Measurements from ENCODE around the gene ZNF844. TPM values are rescaled to one million over a fixed set of nuclear protein-coding genes. Genes with fewer than 3 reads are reported as not detected.
"Not testable (repeated sequence)": the region's sequence is repeated elsewhere in the genome, so short reads cannot be mapped to it uniquely, and the experiment has no call there.

The ZNF844 gene
- total RNA-seq, 1 donor from 2014 or later = 3.6 TPM

GRCh38 chr19:12092065-12092867 is 27.7 kb downstream of the ZNF844 start:
- peak; percentile 50 to 90 for DNase-seq (ENCODE audit: low read depth in 2 of 2)

DNA sequence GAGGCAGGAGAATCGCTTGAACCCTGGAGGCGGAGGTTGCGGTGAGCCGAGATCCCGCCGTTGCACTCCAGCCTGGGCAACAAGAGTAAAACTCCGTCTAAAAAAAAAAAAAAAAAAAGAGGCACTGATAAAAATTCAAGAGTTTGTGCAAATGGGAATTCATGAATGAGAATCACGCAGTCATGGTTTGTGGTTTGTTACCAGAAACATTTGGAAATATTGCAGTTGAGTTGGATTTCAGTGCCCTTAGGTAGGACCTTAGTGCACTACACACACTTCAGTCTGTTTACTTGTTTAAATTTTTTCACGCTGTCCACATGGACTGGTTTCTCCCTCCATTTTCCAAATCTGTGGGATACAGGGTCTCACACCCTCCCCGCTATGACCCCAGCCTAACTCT is 28.4 kb downstream of the ZNF844 start:
- DNase-seq (ENCODE audit: low read depth in 2 of 2) = no peak

DNA sequence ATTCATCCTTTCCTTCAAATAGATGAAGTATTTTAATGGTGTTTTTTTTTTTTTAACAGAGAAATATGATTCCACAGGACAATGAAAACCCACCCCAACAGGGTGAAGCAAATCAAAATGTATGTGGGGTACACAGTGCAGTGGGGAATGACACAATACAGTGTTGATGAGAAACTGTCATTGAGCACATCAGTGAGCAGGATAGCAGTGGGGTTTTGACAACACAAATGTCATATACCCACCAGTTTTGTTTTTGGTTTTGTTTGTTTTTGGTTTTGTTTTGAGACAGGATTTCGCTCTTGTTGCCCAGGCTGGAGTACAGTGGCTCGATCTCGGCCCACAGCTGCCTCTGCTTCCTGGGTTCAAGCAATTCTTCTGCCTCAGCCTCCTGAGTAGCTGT is 29.2 kb downstream of the ZNF844 start:
- DNase-seq (ENCODE audit: low read depth in 2 of 2) = no peak

DNA sequence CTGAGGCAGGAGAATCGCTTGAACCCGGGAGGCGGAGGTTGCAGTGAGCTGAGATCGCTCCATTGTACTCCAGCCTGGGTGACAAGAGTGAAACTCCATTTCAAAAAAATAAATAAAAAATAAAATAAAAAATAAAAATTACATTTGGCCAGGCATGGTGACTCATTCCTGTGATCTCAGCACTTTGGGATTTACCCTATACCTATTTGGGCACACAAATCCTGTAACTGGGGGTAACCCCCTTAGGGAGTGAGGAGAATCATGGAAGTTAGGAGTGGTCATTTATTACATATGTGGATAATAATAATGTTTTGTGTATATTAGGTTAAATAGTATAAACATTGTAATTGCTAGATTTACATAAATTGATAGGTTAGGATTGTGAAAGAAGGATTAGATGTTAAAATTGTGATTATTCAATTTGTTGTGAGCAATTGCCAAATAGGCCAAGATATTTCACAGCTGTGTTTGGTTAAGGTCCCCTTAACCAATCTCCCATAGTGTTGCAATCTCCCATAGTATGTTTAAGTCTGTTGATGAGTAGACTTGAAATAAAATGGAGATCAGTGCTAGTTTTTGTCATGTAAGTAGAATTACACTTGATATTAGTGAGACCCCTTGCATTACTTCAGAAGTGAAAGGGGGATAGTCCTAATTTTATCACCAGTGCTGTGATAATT is 30.7 kb downstream of the ZNF844 start:
- DNase-seq (ENCODE audit: low read depth in 2 of 2) = no peak

- no peak for DNase-seq (ENCODE audit: low read depth in 2 of 2)
Measured at GRCh38 chr19:12098040-12098439, 33.5 kb downstream of the ZNF844 start.

- DNase-seq (ENCODE audit: low read depth in 2 of 2) = not testable (repeated sequence)
Measured at GRCh38 chr19:12103909-12104308, 39.4 kb downstream of the ZNF844 start.

DNA sequence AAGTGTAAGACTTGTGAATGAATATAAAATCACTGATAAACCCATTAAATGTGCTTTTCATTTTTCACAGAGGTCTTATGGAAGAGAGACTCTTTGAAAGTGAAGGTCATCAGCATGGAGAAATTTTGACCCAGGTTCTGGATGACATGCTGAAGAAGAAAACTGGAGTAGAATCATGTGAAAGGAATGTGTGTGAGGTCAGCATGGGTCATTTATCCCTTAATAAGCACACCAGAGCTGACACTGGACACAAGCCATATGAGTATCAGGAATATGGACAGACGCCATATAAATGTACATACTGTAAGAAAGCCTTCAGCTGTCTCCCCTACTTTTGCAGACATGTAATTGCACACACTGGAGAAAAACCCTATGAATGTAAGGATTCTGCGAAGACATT is 46.6 kb downstream of the ZNF844 start:
- no peak for DNase-seq (ENCODE audit: low read depth in 2 of 2)

GRCh38 chr19:12111943-12112637 is 47.6 kb downstream of the ZNF844 start:
- no peak for DNase-seq (ENCODE audit: low read depth in 2 of 2)

DNA sequence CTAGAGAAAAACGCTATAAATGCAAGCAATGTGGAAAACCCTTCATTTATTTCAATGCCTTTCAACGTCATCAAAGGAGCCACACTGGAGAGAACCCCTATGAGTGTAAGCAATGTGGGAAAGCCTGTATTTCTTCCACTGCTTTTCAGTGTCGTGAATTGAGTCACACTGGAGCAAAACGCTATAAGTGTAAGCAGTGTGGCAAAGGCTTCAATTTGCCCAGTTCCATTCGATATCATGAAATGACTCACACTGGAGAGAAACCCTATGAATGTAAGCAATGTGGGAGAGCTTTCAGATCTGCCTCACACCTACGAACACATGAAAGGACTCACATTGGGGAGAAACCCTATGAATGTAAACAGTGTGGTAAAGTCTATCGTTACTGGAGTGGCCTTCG is 48.2 kb downstream of the ZNF844 start:
- DNase-seq (ENCODE audit: low read depth in 2 of 2) = no peak

DNA sequence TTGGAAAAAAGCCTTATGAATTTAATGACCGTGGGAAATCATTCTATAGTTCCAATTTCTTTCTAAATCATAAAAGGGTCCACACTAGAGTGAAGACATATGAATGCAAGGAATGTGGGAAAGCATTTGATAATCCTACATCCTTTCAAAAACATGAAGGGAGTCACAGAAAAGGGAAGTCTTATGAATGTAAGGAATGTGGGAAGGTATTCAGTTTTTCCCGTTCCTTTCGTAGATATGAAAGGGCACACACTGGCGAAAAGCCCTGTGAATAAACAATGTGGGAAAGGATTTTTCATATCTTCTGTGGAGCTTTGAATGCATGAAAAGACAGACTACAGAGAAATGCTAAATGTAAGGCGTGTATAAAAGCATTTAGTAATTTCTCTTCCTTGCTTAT is 48.6 kb downstream of the ZNF844 start:
- no peak for DNase-seq (ENCODE audit: low read depth in 2 of 2)

DNA sequence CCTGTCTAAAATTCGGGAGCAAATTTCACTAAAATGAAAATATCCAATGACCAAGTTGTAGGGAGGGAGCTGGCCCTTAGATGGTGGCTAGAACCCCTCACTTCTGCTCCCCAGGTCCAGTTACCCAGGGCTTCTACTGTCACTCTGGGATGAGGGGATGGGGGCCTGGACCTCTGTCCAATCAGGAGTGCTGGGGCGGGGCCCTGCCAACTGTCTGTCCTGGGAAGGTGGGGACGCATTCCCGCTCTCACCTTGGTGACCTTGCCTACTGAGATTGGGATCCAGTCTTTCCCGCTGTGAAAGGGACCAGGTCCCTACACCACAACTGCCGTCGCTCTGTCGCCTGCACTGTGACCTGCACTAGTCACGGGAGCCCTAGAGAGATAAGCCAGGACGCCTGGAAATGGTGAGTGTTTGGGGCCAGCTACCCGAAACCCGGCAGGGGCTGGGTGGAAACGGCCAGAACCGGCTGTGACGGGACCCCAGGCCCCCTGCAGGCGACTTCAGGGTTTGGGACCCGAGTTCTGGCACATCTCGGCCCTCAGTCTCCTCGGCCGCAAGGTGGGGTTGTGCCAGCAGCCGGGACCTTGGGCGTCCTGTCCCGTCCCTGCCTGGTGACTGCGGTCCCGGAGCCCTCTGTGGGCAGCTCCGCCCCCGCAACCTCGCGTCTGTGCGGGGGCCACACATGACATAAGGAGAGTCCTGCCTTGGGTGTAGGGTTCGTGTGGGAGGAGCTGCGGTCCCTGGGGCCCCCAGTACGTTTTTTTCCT is 52.9 kb downstream of the ZNF844 start:
- DNase-seq (ENCODE audit: low read depth in 2 of 2) = no peak

DNA sequence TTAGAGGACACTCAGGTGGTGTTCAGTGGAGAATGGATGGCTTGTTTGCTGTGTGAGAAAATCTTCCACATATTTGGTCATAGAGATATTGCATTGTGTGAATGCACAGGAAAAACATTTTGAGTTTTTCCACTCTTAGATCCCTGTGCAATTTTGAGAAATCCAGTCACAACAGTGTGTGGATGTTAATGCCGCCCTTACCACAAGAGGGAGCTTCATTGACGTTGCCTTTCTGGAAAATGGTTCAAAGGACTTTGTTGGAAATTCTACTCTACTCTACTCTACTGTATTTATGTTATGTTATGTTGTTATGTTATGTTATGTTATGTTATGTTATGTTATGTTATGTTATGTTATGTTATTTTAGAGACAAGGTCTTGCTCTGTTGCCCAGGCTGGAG is 62.2 kb downstream of the ZNF844 start:
- peak; percentile 33 to 37 for DNase-seq (ENCODE audit: low read depth in 2 of 2)

Other genes starting within 250 kb of the ZNF844 start
- 0.22 and 2.8 TPM in 2 replicates for gene ZNF439, start 216.0 kb upstream of the ZNF844 start, total RNA-seq
- gene ZNF69, start 176.9 kb upstream of the ZNF844 start, total RNA-seq = 3.5 and 8.7 TPM in 2 replicates
- 3.3 and 5.2 TPM in 2 replicates for gene ZNF700, start 139.6 kb upstream of the ZNF844 start, total RNA-seq
- 0.65 and 0.79 TPM in 2 replicates for gene ZNF763, start 99.7 kb upstream of the ZNF844 start, total RNA-seq
- 2.0 TPM in 2 replicates for gene ZNF433, start 29.1 kb upstream of the ZNF844 start, total RNA-seq
- gene ZNF878, start 11.8 kb upstream of the ZNF844 start, total RNA-seq = 0.22 and 0.40 TPM in 2 replicates
- 2.2 and 3.2 TPM in 2 replicates for gene ZNF20, start 75.6 kb downstream of the ZNF844 start, total RNA-seq
- gene ZNF625, start 92.0 kb downstream of the ZNF844 start, total RNA-seq = 7.4 and 11.7 TPM in 2 replicates
- gene ZNF136, start 98.4 kb downstream of the ZNF844 start, total RNA-seq = 3.5 and 6.7 TPM in 2 replicates
- 3.3 and 4.6 TPM in 2 replicates for gene ZNF44, start 230.2 kb downstream of the ZNF844 start, total RNA-seq